Liver (tissue), 9 donors: ENCODE data around the gene GRAP. TPM values are rescaled to one million over a fixed set of nuclear protein-coding genes. Genes with fewer than 3 reads are reported as not detected.

Experiments
- DNase-seq: peaks from one replicate; pipeline ENCODE4 v3.0.0-alpha.2; 2017; ENCODE audit warnings: low spot score
- H3K27ac ChIP-seq, 2 donors: one replicate each; pipeline ENCODE4 v1.7.0; 2013; ENCODE audit warnings: inconsistent platforms in 2 of 2, low read length in 2 of 2, control low read depth in 1 of 2, low read depth in 1 of 2, mild to moderate bottlenecking in 1 of 2
- H3K27me3 ChIP-seq, 4 donors: one replicate each; pipeline versions ENCODE4 v1.6.1 to v1.7.0; 2013; ENCODE audit warnings: low read length in 3 of 4, inconsistent platforms in 1 of 4, mild to moderate bottlenecking in 1 of 4, moderate library complexity in 1 of 4; ENCODE audit not compliant: control insufficient read depth in 4 of 4, insufficient read depth in 4 of 4
- H3K36me3 ChIP-seq, 4 donors: one replicate each; pipeline versions ENCODE4 v1.6.1 to v1.7.0; 2013; ENCODE audit warnings: low read length in 3 of 4, mild to moderate bottlenecking in 3 of 4, low read depth in 1 of 4, moderate library complexity in 1 of 4; ENCODE audit not compliant: control insufficient read depth in 4 of 4, insufficient read depth in 3 of 4
- H3K4me1 ChIP-seq, 4 donors: one replicate each; pipeline versions ENCODE4 v1.6.1 to v1.7.0; 2013; ENCODE audit warnings: low read length in 3 of 4, mild to moderate bottlenecking in 3 of 4, moderate library complexity in 1 of 4; ENCODE audit not compliant: control insufficient read depth in 4 of 4, insufficient read depth in 4 of 4
- H3K4me3 ChIP-seq, 3 donors: one replicate each; pipeline versions ENCODE4 v1.6.1 to v1.7.0; 2013; ENCODE audit warnings: low read length in 3 of 3, control low read depth in 1 of 3, low read depth in 1 of 3, mild to moderate bottlenecking in 1 of 3
- H3K9ac ChIP-seq, 2 donors: one replicate each; pipeline ENCODE4 v1.7.0; 2013; ENCODE audit warnings: low read length in 2 of 2, mild to moderate bottlenecking in 2 of 2, moderate library complexity in 2 of 2, control low read depth in 1 of 2, low read depth in 1 of 2
- H3K9me3 ChIP-seq, 4 donors: one replicate each; pipeline versions ENCODE4 v1.6.1 to v1.7.0; 2013; ENCODE audit warnings: low read length in 3 of 4; ENCODE audit not compliant: control insufficient read depth in 4 of 4
- CTCF ChIP-seq: fragments of 150-350 bp; IDR thresholded peaks from 2 replicates; pipeline ENCODE4 v1.5.1; 2017; ENCODE audit warnings: improper control_type of control experiment, low read depth, low read length; ENCODE audit not compliant: missing input control
- FOXA1 ChIP-seq: IDR thresholded peaks from 2 replicates; pipeline ENCODE4 v1.6.1; 2016; ENCODE audit warnings: antibody characterized with exemption
- FOXA2 ChIP-seq: IDR thresholded peaks from 2 replicates; pipeline ENCODE4 v1.6.1; 2016; ENCODE audit warnings: antibody characterized with exemption
- GABPA ChIP-seq, 2 donors: IDR thresholded peaks in 1 of 2; conservative IDR thresholded peaks in 1 of 2; 2 replicates each; pipeline ENCODE4 v1.6.1; 2016; ENCODE audit warnings: antibody characterized with exemption in 2 of 2, mild to moderate bottlenecking in 1 of 2, moderate library complexity in 1 of 2
- HNF4A ChIP-seq, 2 donors: conservative IDR thresholded peaks; 2 replicates each; pipeline ENCODE4 v1.6.1; 2016; ENCODE audit warnings: antibody characterized with exemption in 2 of 2, mild to moderate bottlenecking in 2 of 2
- HNF4G ChIP-seq: IDR thresholded peaks from 2 replicates; pipeline ENCODE4 v1.6.1; 2016; ENCODE audit warnings: antibody characterized with exemption
- JUND ChIP-seq, 2 donors: IDR thresholded peaks; 2 replicates each; pipeline ENCODE4 v1.6.1; 2016; ENCODE audit warnings: antibody characterized with exemption in 2 of 2
- NR2F2 ChIP-seq: IDR thresholded peaks from 2 replicates; pipeline ENCODE4 v1.6.1; 2016; ENCODE audit warnings: antibody characterized with exemption
- RXRA ChIP-seq, 2 donors: IDR thresholded peaks; 2 replicates each; pipeline ENCODE4 v1.6.1; 2017 to 2018; ENCODE audit warnings: antibody characterized with exemption in 2 of 2, mild to moderate bottlenecking in 1 of 2
- TAF1 ChIP-seq: conservative IDR thresholded peaks from 2 replicates; pipeline ENCODE4 v1.6.1; 2016; ENCODE audit warnings: antibody characterized with exemption, mild to moderate bottlenecking
- YY1 ChIP-seq: IDR thresholded peaks from 2 replicates; pipeline ENCODE4 v1.6.1; 2016; ENCODE audit warnings: antibody characterized with exemption, mild to moderate bottlenecking
- WGBS: extraction: QIAGEN DNeasy Blood & Tissue Kit; methylation state at CpG from one replicate; pipeline ENCODE4 v1.1.7; 2013; 5-methylcytosine and 5-hydroxymethylcytosine counted together
- polyA plus RNA-seq, 2 donors: library from polyadenylated mRNA; stranded (reverse) in 1 of 2; unstranded in 1 of 2; fragments of 200-250 nt in 1 of 2; fragments of >200 nt in 1 of 2; fragmentation: Nextera tagmentation in 1 of 2; extraction: Ambion mirVana in 1 of 2; gene quantifications; one replicate each; pipeline versions ENCODE4 v1.2.1 to v1.2.3, GENCODE V29; 2013 to 2015
- total RNA-seq, 2 donors: library from RNA; depleted of rRNA; stranded (reverse); fragments of >200 nt; gene quantifications; one replicate each; pipeline ENCODE4 v1.2.3, GENCODE V29; 2014
- TF ChIP-seq, protein P1 (sequence below): IDR thresholded peaks from 2 replicates; pipeline ENCODE4 v1.6.1; 2016; ENCODE audit warnings: antibody characterized with exemption
- TF ChIP-seq, protein P2 (sequence below): IDR thresholded peaks from 2 replicates; pipeline ENCODE4 v1.6.1; 2016; ENCODE audit warnings: antibody characterized with exemption
- donor health status: healthy.
- donor health status: healthy.
- donor health status: healthy.
- donor health status: healthy.
- donor health status: healthy.

Gene GRAP
- total and polyA plus RNA-seq, 4 donors = 1.2 to 6.5 (median 5.2) TPM

DNA sequence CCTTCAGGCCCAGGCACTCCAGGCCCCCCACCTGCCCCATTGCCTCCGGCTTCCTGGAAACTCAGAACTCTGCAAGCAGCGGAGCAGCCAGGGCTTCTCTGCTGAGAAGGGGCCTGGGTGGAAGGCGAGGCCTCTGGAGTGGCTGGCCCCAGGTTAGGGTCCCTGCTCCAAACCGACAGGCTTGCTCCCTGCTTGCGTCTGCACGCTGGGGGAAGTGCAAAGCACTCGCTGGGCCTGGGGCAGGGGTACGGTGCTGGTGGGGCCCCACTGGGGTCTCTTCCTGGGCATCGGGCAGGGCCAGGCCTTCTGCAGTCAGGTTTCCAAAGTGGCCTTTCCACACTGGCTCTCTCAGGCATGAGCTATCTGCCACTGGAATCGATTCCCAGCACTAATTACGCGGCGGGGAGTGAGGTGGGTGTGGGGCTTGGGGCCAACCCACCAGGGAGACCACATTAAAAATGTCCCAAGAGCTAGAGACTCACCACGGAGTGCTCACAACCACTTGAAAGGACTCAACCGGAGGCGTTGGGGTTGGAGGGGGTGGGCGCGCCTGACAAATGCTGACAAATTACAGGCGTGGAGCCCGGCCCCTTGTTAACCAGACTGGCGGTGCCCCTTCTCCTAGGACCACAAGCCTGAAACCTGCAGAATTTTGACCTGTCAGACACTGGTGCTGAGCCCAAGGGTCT lies 60.1 kb downstream of the GRAP start (continued):
- TF ChIP-seq, protein P1, sequence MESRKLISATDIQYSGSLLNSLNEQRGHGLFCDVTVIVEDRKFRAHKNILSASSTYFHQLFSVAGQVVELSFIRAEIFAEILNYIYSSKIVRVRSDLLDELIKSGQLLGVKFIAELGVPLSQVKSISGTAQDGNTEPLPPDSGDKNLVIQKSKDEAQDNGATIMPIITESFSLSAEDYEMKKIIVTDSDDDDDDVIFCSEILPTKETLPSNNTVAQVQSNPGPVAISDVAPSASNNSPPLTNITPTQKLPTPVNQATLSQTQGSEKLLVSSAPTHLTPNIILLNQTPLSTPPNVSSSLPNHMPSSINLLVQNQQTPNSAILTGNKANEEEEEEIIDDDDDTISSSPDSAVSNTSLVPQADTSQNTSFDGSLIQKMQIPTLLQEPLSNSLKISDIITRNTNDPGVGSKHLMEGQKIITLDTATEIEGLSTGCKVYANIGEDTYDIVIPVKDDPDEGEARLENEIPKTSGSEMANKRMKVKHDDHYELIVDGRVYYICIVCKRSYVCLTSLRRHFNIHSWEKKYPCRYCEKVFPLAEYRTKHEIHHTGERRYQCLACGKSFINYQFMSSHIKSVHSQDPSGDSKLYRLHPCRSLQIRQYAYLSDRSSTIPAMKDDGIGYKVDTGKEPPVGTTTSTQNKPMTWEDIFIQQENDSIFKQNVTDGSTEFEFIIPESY = no peak
- TF ChIP-seq JUND (IDR thresholded peaks at IDR 0.05) (no peak), TAF1 (no peak), HNF4G (no peak), GABPA (IDR thresholded peaks at IDR 0.05 in 1 of 2, conservative IDR thresholded peaks at IDR 0.05 in 1 of 2) (no peak), NR2F2 (no peak), FOXA1 (no peak)
- TF ChIP-seq, protein P2, sequence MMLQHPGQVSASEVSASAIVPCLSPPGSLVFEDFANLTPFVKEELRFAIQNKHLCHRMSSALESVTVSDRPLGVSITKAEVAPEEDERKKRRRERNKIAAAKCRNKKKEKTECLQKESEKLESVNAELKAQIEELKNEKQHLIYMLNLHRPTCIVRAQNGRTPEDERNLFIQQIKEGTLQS = no peak

DNA sequence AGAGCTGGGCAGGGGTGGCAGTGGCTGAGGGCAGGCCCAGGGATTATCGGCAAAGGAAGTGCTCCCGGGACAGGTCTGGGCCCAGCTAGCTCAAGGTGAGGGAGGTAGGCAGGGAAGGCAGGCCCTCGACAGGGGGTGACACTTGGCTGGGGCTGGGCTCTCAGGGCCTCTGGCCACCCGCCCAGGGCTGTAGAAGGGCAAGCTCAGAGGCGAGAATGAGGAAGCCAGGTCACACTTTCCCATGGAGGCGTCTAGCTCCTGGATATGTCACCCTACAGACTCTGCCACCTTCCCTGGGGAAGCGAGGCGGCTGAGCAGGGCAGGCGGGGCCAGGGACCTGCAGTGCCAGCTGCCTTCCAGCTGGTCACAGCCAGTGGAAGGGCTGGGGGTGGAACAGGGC lies 61.3 kb downstream of the GRAP start:
- H3K36me3 ChIP-seq = peaks cover 0 to 5% (median 2%) of the 10 kb centered on the region in 4 donors
- 95% methylated on average over 9 of the region's 9 CpGs for WGBS

More for the DNA sequence above, 61.3 kb downstream of the GRAP start:
- TF ChIP-seq RXRA (IDR thresholded peaks at IDR 0.05) = no peak
- TF ChIP-seq HNF4A (conservative IDR thresholded peaks at IDR 0.05) = no peak
- TF ChIP-seq FOXA2 = no peak
- TF ChIP-seq, protein P2 = no peak
- no peak for TF ChIP-seq YY1
- no peak for TF ChIP-seq CTCF
- H3K27me3 ChIP-seq = no peaks in the 10 kb centered on the region
- no peak for DNase-seq
- peaks cover 22 to 68% (median 49%) of the 10 kb centered on the region in 4 donors for H3K4me1 ChIP-seq
- H3K27ac ChIP-seq = peak overlapping the region in 1 of 2 donors; percentile 13
- H3K9ac ChIP-seq = no peak overlapping the region
- H3K9me3 ChIP-seq = no peaks in the 10 kb centered on the region
- no peak overlapping the region for H3K4me3 ChIP-seq
